Thymus (tissue), 11 donors: ENCODE data around the gene SERPINH1. TPM values are rescaled to one million over a fixed set of nuclear protein-coding genes. Genes with fewer than 3 reads are reported as not detected.

Source experiments
- DNase-seq, 9 donors: peaks; one replicate each; pipeline ENCODE4 v3.0.0-alpha.2; 2013; ENCODE audit warnings: low spot score in 9 of 9, low read depth in 6 of 9, missing footprints in 1 of 9
- H3K27ac ChIP-seq, 2 donors: one replicate each; pipeline ENCODE4 v1.5.1; 2013; ENCODE audit warnings: control low read depth in 1 of 2, low read depth in 1 of 2, low read length in 1 of 2, mild to moderate bottlenecking in 1 of 2, moderate library complexity in 1 of 2
- H3K27me3 ChIP-seq, 2 donors: one replicate each; pipeline ENCODE4 v1.5.1; 2013; ENCODE audit warnings: low read length in 1 of 2; ENCODE audit not compliant: control insufficient read depth in 2 of 2, insufficient read depth in 1 of 2
- H3K36me3 ChIP-seq, 2 donors: one replicate each; pipeline ENCODE4 v1.5.1; 2013; ENCODE audit warnings: low read length in 1 of 2, mild to moderate bottlenecking in 1 of 2, moderate library complexity in 1 of 2; ENCODE audit not compliant: control insufficient read depth in 2 of 2, insufficient read depth in 2 of 2
- H3K4me1 ChIP-seq, 2 donors: one replicate each; pipeline ENCODE4 v1.5.1; 2013; ENCODE audit warnings: low read length in 2 of 2; ENCODE audit not compliant: control insufficient read depth in 2 of 2, insufficient read depth in 2 of 2
- H3K4me3 ChIP-seq, 2 donors: one replicate each; pipeline ENCODE4 v1.5.1; 2013; ENCODE audit warnings: low read length in 2 of 2, control low read depth in 1 of 2, mild to moderate bottlenecking in 1 of 2
- H3K9me3 ChIP-seq, 2 donors: one replicate each; pipeline ENCODE4 v1.5.1; 2013; ENCODE audit warnings: low read length in 1 of 2, mild to moderate bottlenecking in 1 of 2; ENCODE audit not compliant: control insufficient read depth in 2 of 2, insufficient read depth in 1 of 2
- WGBS: extraction: QIAGEN DNeasy Blood & Tissue Kit; methylation state at CpG from one replicate; pipeline ENCODE4 v1.1.7; 2013; 5-methylcytosine and 5-hydroxymethylcytosine counted together
- polyA plus RNA-seq: library from polyadenylated mRNA; stranded (reverse); fragments of 200-250 nt; gene quantifications from one replicate; pipeline ENCODE4 v1.2.3, GENCODE V29; 2013
- total RNA-seq: library from RNA; stranded (reverse); fragments of 120-200 nt; gene quantifications from one replicate; pipeline ENCODE4 v1.2.4, GENCODE V29; 2013
- donor health status: healthy.

SERPINH1 gene
- total and polyA plus RNA-seq, 2 donors: 41.0 to 44.4 TPM

DNA sequence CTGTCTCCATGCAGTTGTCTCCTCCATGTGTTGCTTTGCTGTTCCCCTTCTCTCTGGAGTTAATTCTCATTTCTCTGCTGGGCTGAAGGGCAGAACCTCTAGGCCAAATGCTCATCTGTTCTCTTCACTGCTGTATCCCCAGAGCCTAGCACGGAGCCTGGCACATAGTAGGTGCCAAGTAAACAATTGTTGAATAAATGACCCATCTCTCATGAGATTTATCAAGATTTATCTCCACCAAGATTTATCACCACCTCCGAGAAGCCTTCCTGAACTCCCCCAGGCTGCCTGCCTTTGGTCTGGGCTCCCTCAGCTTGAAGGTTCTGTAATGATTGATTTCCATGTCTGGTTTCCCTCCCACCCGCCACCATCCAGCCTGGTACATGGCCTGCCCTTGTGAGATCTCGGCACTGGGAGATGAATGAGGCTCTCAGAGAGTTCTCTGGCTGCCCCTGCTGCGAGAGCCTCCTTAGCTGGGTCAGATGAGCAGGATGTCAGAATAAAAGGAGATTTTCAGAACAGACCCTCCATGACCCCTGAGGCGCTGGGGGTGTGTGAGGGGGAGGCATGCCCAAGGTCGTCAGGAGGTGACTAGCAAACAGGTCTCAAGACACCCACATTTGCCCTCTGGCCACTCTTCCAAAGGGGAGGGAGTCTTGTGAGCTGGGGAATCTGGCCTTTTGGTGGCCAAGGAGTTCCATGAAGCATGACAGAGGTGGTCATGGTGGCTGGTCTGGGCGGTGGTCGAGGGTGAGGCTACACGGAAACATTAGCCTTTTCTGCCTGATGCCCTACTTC, 33.9 kb upstream of the SERPINH1 start:
- Histone ChIP-seq H3K27me3 (peaks cover 8 to 22% of the 10 kb centered on the region in 2 donors), H3K4me1 (peaks cover 3 to 32% of the 10 kb centered on the region in 2 donors), H3K4me3 (no peak overlapping the region), H3K27ac (no peak overlapping the region), H3K36me3 (no peaks in the 10 kb centered on the region), H3K9me3 (peaks cover 0 to 8% of the 10 kb centered on the region in 2 donors)
- DNase-seq: no peak
- 75% methylated on average over 10 of the region's 10 CpGs for WGBS

DNA sequence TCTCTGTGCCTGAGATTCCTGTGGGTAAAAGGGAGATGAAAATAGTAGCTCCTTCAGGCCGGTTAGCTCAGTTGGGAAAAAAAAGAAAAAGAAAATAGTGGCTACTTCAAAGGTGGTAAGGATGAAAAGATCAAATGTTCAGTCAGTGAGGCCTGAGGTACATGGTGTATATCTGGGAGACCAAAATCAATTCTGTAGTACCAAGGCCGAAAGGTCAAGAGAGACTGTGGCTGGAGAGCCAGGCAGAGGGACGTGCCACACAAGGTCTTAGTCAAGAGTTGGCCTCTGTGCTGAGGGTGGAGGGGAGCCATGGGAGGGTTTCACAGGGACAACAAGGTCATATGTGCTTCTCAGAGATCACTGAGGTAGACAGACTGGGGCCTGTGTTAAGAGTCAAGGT, 31.5 kb upstream of the SERPINH1 start:
- H3K4me3 ChIP-seq: no peak overlapping the region
- 98% methylated on average over 3 of the region's 3 CpGs for WGBS
- peaks cover 3% of the 10 kb centered on the region in 2 donors for H3K27me3 ChIP-seq
- no peaks in the 10 kb centered on the region for H3K36me3 ChIP-seq
- no peak for DNase-seq
- peaks cover 3 to 22% of the 10 kb centered on the region in 2 donors for H3K4me1 ChIP-seq
- H3K9me3 ChIP-seq: no peaks in the 10 kb centered on the region
- no peak overlapping the region for H3K27ac ChIP-seq

DNA sequence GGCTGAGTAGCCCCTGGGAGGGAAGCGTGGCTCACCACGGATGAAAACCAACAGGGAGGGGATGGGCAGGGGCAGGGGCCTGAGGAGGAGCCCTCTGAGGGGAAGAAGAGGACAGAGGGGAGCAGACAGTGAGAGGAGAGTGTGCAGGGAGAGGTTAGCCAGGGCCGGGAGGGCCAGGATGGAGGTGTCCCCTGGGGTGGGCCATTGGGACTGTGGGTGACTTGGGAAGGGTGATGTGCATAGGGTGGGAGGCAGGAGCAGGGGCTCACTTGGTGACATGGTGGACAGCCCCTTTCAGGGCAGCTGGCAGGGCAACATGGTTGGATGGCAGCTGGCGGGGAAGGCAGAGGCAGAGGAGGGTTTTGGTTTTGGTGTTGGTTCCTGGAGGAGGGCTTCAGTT, 30.7 kb upstream of the SERPINH1 start:
- WGBS: 76% methylated on average over 4 of the region's 4 CpGs

DNA sequence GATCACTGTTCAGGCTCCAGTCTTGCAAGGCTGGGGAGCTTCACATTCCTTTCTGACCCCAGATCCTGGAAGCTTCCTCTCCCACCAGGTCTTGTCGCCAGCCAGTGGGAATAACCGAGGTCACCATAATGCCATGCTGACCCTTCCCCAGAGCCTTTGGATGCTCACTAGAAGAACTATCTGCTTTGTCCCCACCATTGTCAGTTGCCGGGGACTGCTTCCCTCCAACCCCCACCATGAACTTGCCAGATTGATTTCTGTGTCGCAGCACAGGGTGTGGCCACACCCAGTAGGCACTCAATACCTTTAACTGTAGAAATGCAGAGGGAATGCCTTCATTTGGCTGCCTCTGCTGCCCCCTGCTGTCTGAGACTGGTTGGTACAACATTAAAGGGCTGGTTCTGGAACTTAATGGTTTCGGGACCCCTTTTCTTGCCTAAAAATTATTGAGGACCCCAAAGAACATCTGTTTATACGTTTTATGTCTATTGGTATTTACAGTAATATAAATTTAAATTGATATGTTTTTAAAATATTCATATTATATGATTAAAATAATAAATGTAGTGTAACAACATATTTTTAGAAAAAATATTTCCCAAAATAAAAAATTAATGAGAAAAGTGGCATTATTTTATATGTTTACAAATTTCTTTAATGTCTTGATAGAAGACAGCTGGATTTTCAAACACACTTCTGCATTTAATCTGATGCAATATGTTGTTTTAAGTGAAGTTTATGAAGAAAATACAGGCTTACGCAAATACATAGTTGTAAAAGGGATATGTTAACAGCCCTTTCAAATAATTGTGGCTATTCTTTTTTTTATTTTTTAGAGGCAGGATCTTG, 29.6 kb upstream of the SERPINH1 start:
- Histone ChIP-seq H3K9me3 (no peaks in the 10 kb centered on the region), H3K4me3 (no peak overlapping the region), H3K27me3 (peaks cover 0 to 3% of the 10 kb centered on the region in 2 donors), H3K4me1 (peaks cover 0 to 17% of the 10 kb centered on the region in 2 donors), H3K27ac (no peak overlapping the region), H3K36me3 (no peaks in the 10 kb centered on the region)
- peak in 8 of 9 donors; percentile 58 to 87 (median 73) for DNase-seq
- WGBS: 54% methylated on average over 7 of the region's 7 CpGs

More for the DNA sequence above, 30.7 kb upstream of the SERPINH1 start:
- no peaks in the 10 kb centered on the region for H3K9me3 ChIP-seq
- H3K27me3 ChIP-seq: peaks cover 1 to 3% of the 10 kb centered on the region in 2 donors
- DNase-seq: no peak
- peaks cover 3 to 20% of the 10 kb centered on the region in 2 donors for H3K4me1 ChIP-seq
- H3K36me3 ChIP-seq: no peaks in the 10 kb centered on the region
- no peak overlapping the region for H3K27ac ChIP-seq
- no peak overlapping the region for H3K4me3 ChIP-seq

DNA sequence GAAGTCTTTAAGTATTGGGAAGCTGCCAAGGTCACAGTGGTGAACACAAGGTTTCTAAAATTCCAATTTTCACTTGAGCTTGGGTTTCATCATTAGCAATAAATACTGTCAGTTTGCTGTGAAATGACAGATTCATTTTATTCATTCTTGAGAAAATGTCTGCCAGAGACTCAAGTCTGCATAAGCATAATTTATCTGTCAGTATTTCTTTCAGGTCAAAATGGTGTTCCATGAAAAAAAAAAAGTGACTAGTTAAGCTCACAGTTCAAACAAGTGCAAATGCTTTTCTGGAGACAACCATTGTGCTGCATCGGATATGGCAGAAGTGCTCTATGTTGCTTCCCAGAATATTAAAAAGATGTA, 28.2 kb upstream of the SERPINH1 start:
- H3K4me3 ChIP-seq: no peak overlapping the region
- WGBS: 97% methylated on average over 1 of the region's 1 CpG
- no peaks in the 10 kb centered on the region for H3K36me3 ChIP-seq
- H3K9me3 ChIP-seq: no peaks in the 10 kb centered on the region
- H3K27me3 ChIP-seq: peaks cover 0 to 3% of the 10 kb centered on the region in 2 donors
- DNase-seq: no peak
- H3K4me1 ChIP-seq: peaks cover 0 to 19% of the 10 kb centered on the region in 2 donors
- H3K27ac ChIP-seq: no peak overlapping the region

DNA sequence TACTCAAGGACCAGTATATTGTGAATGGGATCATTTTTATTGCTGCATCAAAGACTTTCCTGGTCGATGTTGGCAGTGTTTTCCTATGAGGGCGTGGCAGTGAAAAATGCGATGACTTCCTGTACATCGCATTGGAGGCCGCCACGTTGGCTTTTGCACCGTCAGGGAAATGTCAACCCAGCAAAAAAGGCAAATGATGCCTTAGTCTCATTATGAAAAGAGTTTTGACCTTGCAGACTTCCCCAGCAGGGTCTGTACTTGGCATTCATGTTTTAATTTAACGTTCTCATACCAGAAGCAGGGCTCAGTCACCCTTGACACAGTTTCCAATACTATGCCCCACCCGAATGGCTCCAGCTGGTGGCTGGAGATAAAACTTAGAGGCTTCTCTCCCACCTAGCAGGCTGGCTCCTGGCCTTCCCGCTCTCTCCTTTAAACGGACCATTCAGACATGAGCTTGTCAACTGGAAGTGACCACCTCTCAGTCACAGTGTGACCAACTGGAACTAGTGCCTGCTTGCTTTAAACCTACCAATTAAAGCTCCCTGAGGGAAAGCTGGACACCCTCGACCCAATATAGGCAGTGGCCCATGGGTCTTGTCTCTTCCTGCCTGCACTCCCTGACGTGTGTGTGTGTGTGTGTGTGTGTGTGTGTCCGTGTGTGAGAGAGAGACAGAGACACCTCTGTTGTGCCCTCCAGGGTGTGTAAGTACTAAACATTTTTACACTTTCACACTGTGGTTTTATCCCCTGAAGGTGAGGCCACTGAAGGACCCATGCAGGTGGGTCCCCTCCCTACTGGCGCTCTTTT, 27.6 kb upstream of the SERPINH1 start:
- no peaks in the 10 kb centered on the region for H3K36me3 ChIP-seq
- peaks cover 0 to 19% of the 10 kb centered on the region in 2 donors for H3K4me1 ChIP-seq
- no peaks in the 10 kb centered on the region for H3K27me3 ChIP-seq
- H3K4me3 ChIP-seq: no peak overlapping the region
- no peaks in the 10 kb centered on the region for H3K9me3 ChIP-seq
- no peak overlapping the region for H3K27ac ChIP-seq
- peak in 1 of 9 donors; percentile 22 for DNase-seq
- WGBS: 62% methylated on average over 15 of the region's 15 CpGs

DNA sequence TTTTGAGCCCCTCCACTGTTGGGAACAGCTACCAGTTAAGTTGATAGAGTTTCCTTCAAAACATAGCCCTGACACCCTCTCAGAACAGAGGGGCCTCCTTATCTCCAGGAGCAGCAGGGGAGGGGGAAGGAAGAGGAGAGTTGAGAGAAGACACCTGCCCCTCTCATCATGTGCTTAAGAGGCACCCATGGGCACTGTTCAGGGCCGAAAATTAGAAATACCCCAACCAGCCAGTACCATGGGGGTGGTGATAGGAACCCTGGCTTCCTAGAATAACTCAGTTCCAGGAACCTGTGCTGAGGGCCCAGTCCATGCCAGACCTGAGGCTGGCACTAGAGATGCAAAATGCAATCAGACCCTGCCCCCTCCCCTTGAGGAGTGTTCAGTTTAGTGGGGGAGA, 27.0 kb upstream of the SERPINH1 start:
- H3K27ac ChIP-seq: no peak overlapping the region
- no peak overlapping the region for H3K4me3 ChIP-seq
- 14% methylated on average over 1 of the region's 1 CpG for WGBS
- H3K9me3 ChIP-seq: no peaks in the 10 kb centered on the region
- H3K36me3 ChIP-seq: no peaks in the 10 kb centered on the region
- H3K27me3 ChIP-seq: no peaks in the 10 kb centered on the region
- DNase-seq: peak in 1 of 9 donors; percentile 38
- peaks cover 0 to 19% of the 10 kb centered on the region in 2 donors for H3K4me1 ChIP-seq

DNA sequence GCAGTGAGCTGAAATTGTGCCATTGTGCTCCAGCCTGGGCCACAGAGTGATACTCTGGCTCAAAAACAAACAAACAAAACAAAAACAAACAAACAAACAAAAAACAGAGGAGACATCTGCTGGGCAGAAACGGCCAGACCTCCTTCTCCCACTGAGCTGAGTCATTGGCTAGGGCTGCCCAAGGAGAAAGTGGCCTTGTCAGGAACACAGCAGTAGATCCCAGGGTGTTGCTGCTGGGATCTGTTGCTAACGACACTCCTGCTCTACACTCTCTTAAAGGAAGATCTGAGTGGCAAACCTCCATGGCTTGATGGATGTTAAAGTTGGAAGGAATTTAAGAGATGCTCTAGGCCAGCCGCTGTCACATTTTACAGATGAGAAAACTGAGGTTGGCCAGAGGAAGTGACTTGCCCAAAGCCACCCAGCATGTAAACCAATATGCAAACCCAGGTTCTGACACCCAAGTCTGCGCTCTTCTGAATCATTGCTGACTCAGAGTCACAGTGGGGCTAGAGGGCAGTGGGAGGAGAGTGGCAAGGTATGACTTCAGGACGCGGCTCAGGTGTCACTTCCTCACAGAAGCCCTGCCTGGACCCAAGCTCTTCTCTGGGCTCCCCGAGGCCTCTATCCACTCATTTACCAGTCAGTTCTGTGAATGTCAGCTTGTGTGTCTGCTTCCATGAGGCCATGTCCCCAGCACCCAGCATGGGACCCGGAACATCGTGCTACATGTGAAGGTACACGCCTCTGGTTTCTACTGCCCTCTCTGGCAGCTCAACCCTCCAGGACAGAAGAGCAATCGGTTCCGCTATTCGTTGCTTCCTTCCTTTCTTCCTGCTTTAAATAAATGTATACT, 25.0 kb upstream of the SERPINH1 start:
- 73% methylated on average over 13 of the region's 13 CpGs for WGBS
- Histone ChIP-seq H3K4me1 (peaks cover 0 to 18% of the 10 kb centered on the region in 2 donors), H3K9me3 (no peaks in the 10 kb centered on the region), H3K27me3 (no peaks in the 10 kb centered on the region), H3K4me3 (no peak overlapping the region), H3K36me3 (no peaks in the 10 kb centered on the region), H3K27ac (no peak overlapping the region)
- DNase-seq: no peak
